ENCODE data around the gene CCL17.

The CCL17 gene

GRCh38 chr16:57409065-57409464 lies 4.5 kb downstream of the CCL17 start:
- Histone ChIP-seq H3K36me3 (ENCODE audit: insufficient read depth) (no peaks in the 10 kb centered on the region), H3K4me3 (IDR thresholded peaks at IDR 0.05; ENCODE audit: insufficient read depth, low read depth, low read length) (no peak overlapping the region), H4K20me1 (ENCODE audit: insufficient read depth) (no peaks in the 10 kb centered on the region), H3K79me2 (ENCODE audit: insufficient read depth, low read depth) (no peaks in the 10 kb centered on the region), H3K27me3 (ENCODE audit: insufficient read depth, low read depth) (peaks cover 2% of the 10 kb centered on the region; the same call in 1 of the 2 replicates), H3K4me1 (ENCODE audit: low read depth, poor library complexity, severe bottlenecking) (no peaks in the 10 kb centered on the region), H3K9ac (no peak overlapping the region), H3K27ac (no peak overlapping the region), H3K4me2 (no peak overlapping the region), H2AFZ (ENCODE audit: low read depth) (no peak overlapping the region)
- TF ChIP-seq, protein P1, sequence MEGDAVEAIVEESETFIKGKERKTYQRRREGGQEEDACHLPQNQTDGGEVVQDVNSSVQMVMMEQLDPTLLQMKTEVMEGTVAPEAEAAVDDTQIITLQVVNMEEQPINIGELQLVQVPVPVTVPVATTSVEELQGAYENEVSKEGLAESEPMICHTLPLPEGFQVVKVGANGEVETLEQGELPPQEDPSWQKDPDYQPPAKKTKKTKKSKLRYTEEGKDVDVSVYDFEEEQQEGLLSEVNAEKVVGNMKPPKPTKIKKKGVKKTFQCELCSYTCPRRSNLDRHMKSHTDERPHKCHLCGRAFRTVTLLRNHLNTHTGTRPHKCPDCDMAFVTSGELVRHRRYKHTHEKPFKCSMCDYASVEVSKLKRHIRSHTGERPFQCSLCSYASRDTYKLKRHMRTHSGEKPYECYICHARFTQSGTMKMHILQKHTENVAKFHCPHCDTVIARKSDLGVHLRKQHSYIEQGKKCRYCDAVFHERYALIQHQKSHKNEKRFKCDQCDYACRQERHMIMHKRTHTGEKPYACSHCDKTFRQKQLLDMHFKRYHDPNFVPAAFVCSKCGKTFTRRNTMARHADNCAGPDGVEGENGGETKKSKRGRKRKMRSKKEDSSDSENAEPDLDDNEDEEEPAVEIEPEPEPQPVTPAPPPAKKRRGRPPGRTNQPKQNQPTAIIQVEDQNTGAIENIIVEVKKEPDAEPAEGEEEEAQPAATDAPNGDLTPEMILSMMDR (conservative IDR thresholded peaks at IDR 0.05; ENCODE audit: low read depth, low read length) = no peak

DNA sequence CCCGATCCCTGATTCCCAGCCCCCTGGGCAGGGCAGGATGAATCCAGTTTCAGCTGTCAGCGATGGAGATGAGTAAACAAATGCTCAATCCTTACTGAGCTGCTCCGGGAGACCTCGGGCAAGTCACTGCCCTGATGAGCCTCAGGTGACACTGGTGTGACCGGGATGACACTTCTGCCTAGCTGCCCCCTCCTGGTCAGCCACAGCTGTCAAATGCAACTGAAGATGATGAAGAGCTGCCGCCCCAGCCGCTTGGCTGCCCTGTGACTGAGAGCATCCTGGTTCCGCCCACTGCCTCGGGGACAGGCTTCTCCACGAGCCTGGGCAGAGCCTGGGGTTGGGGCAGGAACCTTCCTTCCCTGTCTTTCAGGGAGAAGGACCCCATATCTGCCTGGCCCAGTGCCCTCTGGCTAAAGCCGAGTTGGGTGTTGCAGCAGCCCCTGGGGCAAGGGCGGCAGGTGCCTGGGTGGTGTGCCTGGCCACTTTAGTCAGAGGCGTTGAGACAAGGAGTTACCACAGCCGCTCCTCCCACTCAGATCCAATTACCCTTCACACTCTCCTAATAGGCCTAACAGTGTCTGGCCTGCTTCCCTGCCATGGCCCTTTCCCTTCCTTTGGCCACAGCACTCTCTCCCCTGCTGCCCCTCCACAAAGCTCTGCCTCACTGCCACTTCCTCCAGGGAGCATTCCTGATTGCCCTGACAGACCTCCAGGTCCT lies 5.5 kb downstream of the CCL17 start:
- Histone ChIP-seq H3K79me2 (ENCODE audit: insufficient read depth, low read depth) (no peaks in the 10 kb centered on the region), H3K27ac (no peak overlapping the region), H3K27me3 (ENCODE audit: insufficient read depth, low read depth) (no peaks in the 10 kb centered on the region; the same call in 1 of the 2 replicates), H2AFZ (ENCODE audit: low read depth) (no peak overlapping the region), H4K20me1 (ENCODE audit: insufficient read depth) (no peaks in the 10 kb centered on the region), H3K4me1 (ENCODE audit: low read depth, poor library complexity, severe bottlenecking) (no peaks in the 10 kb centered on the region), H3K36me3 (ENCODE audit: insufficient read depth) (no peaks in the 10 kb centered on the region), H3K4me2 (no peak overlapping the region), H3K9ac (no peak overlapping the region), H3K4me3 (IDR thresholded peaks at IDR 0.05; ENCODE audit: insufficient read depth, low read depth, low read length) (no peak overlapping the region)
- TF ChIP-seq, protein P1 (conservative IDR thresholded peaks at IDR 0.05; ENCODE audit: low read depth, low read length) = no peak

GRCh38 chr16:57411362-57411976 lies 6.9 kb downstream of the CCL17 start:
- Histone ChIP-seq H3K9ac (no peak overlapping the region), H3K79me2 (ENCODE audit: insufficient read depth, low read depth) (no peaks in the 10 kb centered on the region), H3K27ac (no peak overlapping the region), H3K4me3 (IDR thresholded peaks at IDR 0.05; ENCODE audit: insufficient read depth, low read depth, low read length) (no peak overlapping the region), H3K4me1 (ENCODE audit: low read depth, poor library complexity, severe bottlenecking) (no peaks in the 10 kb centered on the region), H3K36me3 (ENCODE audit: insufficient read depth) (no peaks in the 10 kb centered on the region), H3K27me3 (ENCODE audit: insufficient read depth, low read depth) (no peaks in the 10 kb centered on the region; the same call in 1 of the 2 replicates), H3K4me2 (no peak overlapping the region), H4K20me1 (ENCODE audit: insufficient read depth) (no peaks in the 10 kb centered on the region), H2AFZ (ENCODE audit: low read depth) (no peak overlapping the region)
- TF ChIP-seq, protein P1 (conservative IDR thresholded peaks at IDR 0.05; ENCODE audit: low read depth, low read length) = no peak

DNA sequence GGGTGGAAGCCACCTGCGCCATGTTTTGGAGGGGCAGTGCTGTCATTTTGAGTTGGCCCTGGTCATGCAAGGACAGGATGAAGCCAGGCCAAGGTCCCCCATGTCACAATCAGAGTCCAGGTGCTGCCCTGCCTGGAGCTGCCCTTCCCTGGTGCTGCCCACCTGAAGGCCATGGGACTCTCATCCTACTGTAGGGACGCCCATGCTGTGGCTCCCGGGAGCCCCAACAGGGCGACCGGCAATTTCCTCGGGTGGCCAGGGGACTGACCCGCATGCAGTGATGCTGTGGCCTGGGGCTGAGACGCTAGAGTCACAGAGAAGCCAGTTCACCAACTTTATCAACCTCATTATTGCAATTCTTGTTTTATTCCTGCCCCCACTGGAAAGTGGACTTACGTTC lies 8.0 kb downstream of the CCL17 start:
- Histone ChIP-seq H3K27me3 (ENCODE audit: insufficient read depth, low read depth) (no peaks in the 10 kb centered on the region; the same call in 1 of the 2 replicates), H3K9ac (no peak overlapping the region), H3K4me3 (IDR thresholded peaks at IDR 0.05; ENCODE audit: insufficient read depth, low read depth, low read length) (no peak overlapping the region), H3K36me3 (ENCODE audit: insufficient read depth) (no peaks in the 10 kb centered on the region), H3K27ac (no peak overlapping the region), H3K4me1 (ENCODE audit: low read depth, poor library complexity, severe bottlenecking) (no peaks in the 10 kb centered on the region), H2AFZ (ENCODE audit: low read depth) (no peak overlapping the region), H3K79me2 (ENCODE audit: insufficient read depth, low read depth) (no peaks in the 10 kb centered on the region), H4K20me1 (ENCODE audit: insufficient read depth) (no peaks in the 10 kb centered on the region), H3K4me2 (no peak overlapping the region)
- TF ChIP-seq, protein P1 (conservative IDR thresholded peaks at IDR 0.05; ENCODE audit: low read depth, low read length) = no peak
